ENCODE data around the gene SCN3A. TPM values are rescaled to one million over a fixed set of nuclear protein-coding genes. Genes with fewer than 3 reads are reported as not detected.

The SCN3A gene
- total and polyA plus RNA-seq, 9 of the 15 experiments (the other 6 are each of a cell fraction or from before 2014, with no cell fraction given): not detected

DNA sequence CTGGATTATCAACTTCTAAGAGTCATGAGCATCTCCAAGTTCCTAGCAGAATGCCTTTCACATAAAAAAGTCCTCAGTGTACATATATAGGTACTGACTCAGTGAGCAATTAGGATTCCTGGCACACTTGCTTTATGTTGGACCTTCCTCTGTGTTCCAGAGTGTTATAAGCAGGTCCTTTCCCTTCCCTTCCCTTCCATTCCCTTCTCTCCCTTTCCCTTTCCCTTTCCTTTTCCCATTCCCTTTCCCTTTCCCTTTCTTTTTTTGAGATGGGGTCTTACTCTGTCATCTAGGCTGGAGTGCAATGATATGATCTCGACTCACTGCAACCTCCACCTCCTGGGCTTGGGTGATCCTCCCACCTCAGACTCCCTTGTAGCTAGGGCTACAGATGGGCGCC is 48.7 kb downstream of the SCN3A start:
- Histone ChIP-seq H3K4me3 (no peak overlapping the region), H3K9me1 (ENCODE audit: control insufficient read depth, insufficient read depth, low read length) (no peaks in the 10 kb centered on the region), H3K9ac (ENCODE audit: insufficient read depth in 1 of 2, low read depth in 2 of 2, low read length in 2 of 2) (no peak overlapping the region), H3K4me1 (replicated peaks in 1 of 2; ENCODE audit: control insufficient read depth in 2 of 2, insufficient read depth in 2 of 2, low read length in 2 of 2) (no peaks in the 10 kb centered on the region), H3K9me3 (replicated peaks; ENCODE audit: control insufficient read depth, insufficient read depth, low read depth, low read length) (no peaks in the 10 kb centered on the region), H2AFZ (ENCODE audit: low read depth, low read length) (no peak overlapping the region), H3K79me2 (ENCODE audit: control insufficient read depth, insufficient read depth, low read length) (no peaks in the 10 kb centered on the region), H3K27me3 (ENCODE audit: control insufficient read depth in 2 of 2, insufficient read depth in 2 of 2, low read length in 2 of 2) (no peaks in the 10 kb centered on the region), H4K20me1 (replicated peaks; ENCODE audit: control insufficient read depth, insufficient read depth, low read length) (no peaks in the 10 kb centered on the region), H3K27ac (ENCODE audit: extremely low read depth, low read depth, low read length) (no peak overlapping the region), H3K36me3 (ENCODE audit: control insufficient read depth, insufficient read depth, low read length) (no peaks in the 10 kb centered on the region), H3K4me2 (ENCODE audit: insufficient read depth, low read length) (no peak overlapping the region)
- DNase-seq (ENCODE audit: extremely low read depth in 1 of 4, low spot score in 3 of 4): no peak
- ChIA-PET CTCF (ENCODE audit: low intra/inter-chr PET ratio) (no interaction called here), POLR2A (no interaction called here)
- 0% methylated on average over 2 of the region's 2 CpGs for WGBS (ENCODE audit: insufficient coverage, low coverage, missing lambda C conversion rate)
- FAIRE-seq: no peak
- no peak for ATAC-seq
- intact Hi-C loops (cut with micrococcal nuclease): no loop called here
- in situ Hi-C loops (cut with MboI): no loop called here
- BruUV-seq (replicated peaks): no TSS peak
- TF ChIP-seq MAFG (tag; conservative IDR thresholded peaks at IDR 0.05): no peak
- TF ChIP-seq HDGF (IDR thresholded peaks at IDR 0.05): no peak
- no peak for TF ChIP-seq HES1 (IDR thresholded peaks at IDR 0.05; ENCODE audit: low read depth)
- TF ChIP-seq NUFIP1 (IDR thresholded peaks at IDR 0.05; ENCODE audit: partially characterized antibody): no peak
- no peak for TF ChIP-seq RUNX1 (IDR thresholded peaks at IDR 0.05; ENCODE audit: low read depth)
- no peak for TF ChIP-seq ZFP30 (CRISPR knock-in tag; IDR thresholded peaks at IDR 0.05; ENCODE audit: borderline replicate concordance)
- TF ChIP-seq KLF16 (IDR thresholded peaks at IDR 0.05): no peak
- TF ChIP-seq CEBPG (CRISPR knock-in tag; IDR thresholded peaks at IDR 0.05): no peak
- TF ChIP-seq CEBPG (tag; conservative IDR thresholded peaks at IDR 0.05 in 1 of 2, IDR thresholded peaks at IDR 0.05 in 1 of 2): no peak
- no peak for TF ChIP-seq ATF1 (CRISPR knock-in tag; IDR thresholded peaks at IDR 0.05)
- no peak for TF ChIP-seq ATF1 (tag; IDR thresholded peaks at IDR 0.05)
- TF ChIP-seq SMARCA5 (IDR thresholded peaks at IDR 0.05): no peak
- no peak for TF ChIP-seq HDAC2 (IDR thresholded peaks at IDR 0.05)
- TF ChIP-seq, protein P1, sequence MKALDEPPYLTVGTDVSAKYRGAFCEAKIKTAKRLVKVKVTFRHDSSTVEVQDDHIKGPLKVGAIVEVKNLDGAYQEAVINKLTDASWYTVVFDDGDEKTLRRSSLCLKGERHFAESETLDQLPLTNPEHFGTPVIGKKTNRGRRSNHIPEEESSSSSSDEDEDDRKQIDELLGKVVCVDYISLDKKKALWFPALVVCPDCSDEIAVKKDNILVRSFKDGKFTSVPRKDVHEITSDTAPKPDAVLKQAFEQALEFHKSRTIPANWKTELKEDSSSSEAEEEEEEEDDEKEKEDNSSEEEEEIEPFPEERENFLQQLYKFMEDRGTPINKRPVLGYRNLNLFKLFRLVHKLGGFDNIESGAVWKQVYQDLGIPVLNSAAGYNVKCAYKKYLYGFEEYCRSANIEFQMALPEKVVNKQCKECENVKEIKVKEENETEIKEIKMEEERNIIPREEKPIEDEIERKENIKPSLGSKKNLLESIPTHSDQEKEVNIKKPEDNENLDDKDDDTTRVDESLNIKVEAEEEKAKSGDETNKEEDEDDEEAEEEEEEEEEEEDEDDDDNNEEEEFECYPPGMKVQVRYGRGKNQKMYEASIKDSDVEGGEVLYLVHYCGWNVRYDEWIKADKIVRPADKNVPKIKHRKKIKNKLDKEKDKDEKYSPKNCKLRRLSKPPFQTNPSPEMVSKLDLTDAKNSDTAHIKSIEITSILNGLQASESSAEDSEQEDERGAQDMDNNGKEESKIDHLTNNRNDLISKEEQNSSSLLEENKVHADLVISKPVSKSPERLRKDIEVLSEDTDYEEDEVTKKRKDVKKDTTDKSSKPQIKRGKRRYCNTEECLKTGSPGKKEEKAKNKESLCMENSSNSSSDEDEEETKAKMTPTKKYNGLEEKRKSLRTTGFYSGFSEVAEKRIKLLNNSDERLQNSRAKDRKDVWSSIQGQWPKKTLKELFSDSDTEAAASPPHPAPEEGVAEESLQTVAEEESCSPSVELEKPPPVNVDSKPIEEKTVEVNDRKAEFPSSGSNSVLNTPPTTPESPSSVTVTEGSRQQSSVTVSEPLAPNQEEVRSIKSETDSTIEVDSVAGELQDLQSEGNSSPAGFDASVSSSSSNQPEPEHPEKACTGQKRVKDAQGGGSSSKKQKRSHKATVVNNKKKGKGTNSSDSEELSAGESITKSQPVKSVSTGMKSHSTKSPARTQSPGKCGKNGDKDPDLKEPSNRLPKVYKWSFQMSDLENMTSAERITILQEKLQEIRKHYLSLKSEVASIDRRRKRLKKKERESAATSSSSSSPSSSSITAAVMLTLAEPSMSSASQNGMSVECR (CRISPR knock-in tag; IDR thresholded peaks at IDR 0.05): no peak
- TF ChIP-seq ZNF707 (CRISPR knock-in tag; conservative IDR thresholded peaks at IDR 0.05): no peak
